Kidney epithelial cell (primary cell): ENCODE measurements around the gene TMEM50A. TPM values are rescaled to one million over a fixed set of nuclear protein-coding genes. Genes with fewer than 3 reads are reported as not detected.
"Not testable (repeated sequence)": the region's sequence is repeated elsewhere in the genome, so short reads cannot be mapped to it uniquely, and the experiment has no call there.

Experiments
- DNase-seq: peaks from one replicate; pipeline ENCODE4 v3.0.0-alpha.2; 2010; ENCODE audit warnings: low read depth
- H3K27me3 ChIP-seq: 2 replicates; pipeline ENCODE4 v1.6.0; 2011; ENCODE audit warnings: low read length; ENCODE audit not compliant: control insufficient read depth, insufficient read depth
- H3K36me3 ChIP-seq: 2 replicates; pipeline ENCODE4 v1.5.1; 2011; ENCODE audit warnings: low read length; ENCODE audit not compliant: control insufficient read depth, insufficient read depth
- H3K4me3 ChIP-seq: 2 replicates; pipeline ENCODE4 v1.5.1; 2011; ENCODE audit warnings: low read depth, mild to moderate bottlenecking, control low read depth, low read length
- CTCF ChIP-seq: IDR thresholded peaks from 2 replicates; pipeline ENCODE4 v1.5.1; 2011; ENCODE audit warnings: mild to moderate bottlenecking, moderate library complexity, low read length, control low read depth, inconsistent platforms; ENCODE audit not compliant: insufficient read depth, poor library complexity, severe bottlenecking
- total RNA-seq: library from RNA; depleted of rRNA; stranded (reverse); fragments of >200 nt; gene quantifications from 2 replicates; pipeline ENCODE4 v1.2.3, GENCODE V29; 2015

Gene TMEM50A
- 88.5 and 99.2 TPM in 2 replicates for total RNA-seq

GRCh38 chr1:25338188-25338981 is at the start of gene TMEM50A:
Gene TMEM50A (plus strand): TSS chr1:25338334. CDS start chr1:25340487, 2,153 bp downstream.
- peak; percentile 45 for DNase-seq
- no peak for TF ChIP-seq CTCF
- H3K27me3 ChIP-seq: no peaks in the 10 kb centered on the region
- H3K4me3 ChIP-seq: peak within 1 kb of the TSS; percentile 81
- no peaks in the 10 kb centered on the region for H3K36me3 ChIP-seq

DNA sequence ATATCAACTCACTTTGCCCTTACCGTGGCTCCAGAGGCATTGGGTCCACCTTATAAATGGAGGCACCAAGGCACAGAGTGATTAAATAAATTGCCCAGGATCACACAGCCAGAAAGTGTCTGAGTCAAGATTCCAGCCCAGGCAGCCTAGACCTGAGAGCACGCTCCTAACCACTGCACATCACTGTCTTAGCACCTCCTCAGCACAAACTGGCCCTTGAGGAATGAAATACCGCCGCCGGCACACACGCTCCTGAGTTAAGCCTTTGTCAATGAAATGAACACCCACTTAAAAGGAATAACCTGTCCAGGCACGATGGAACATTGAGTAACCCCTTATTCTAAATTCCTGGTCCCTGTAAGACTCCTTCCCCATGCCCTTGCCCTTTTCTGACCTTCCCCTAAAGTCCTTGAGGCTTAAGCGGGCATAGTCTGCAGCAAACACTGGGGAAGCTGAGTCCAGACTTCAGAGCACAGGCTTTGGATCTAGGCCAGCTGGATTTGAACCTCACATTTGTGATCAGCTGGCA is 49.5 kb upstream of the TMEM50A start:
- not testable (repeated sequence) for H3K36me3 ChIP-seq, DNase-seq, H3K4me3 ChIP-seq, H3K27me3 ChIP-seq

- H3K27me3 ChIP-seq, H3K4me3 ChIP-seq, DNase-seq, H3K36me3 ChIP-seq: not testable (repeated sequence)
- TF ChIP-seq CTCF: peak; percentile 11
Observed at GRCh38 chr1:25290043-25290442, 48.1 kb upstream of the TMEM50A start.

DNA sequence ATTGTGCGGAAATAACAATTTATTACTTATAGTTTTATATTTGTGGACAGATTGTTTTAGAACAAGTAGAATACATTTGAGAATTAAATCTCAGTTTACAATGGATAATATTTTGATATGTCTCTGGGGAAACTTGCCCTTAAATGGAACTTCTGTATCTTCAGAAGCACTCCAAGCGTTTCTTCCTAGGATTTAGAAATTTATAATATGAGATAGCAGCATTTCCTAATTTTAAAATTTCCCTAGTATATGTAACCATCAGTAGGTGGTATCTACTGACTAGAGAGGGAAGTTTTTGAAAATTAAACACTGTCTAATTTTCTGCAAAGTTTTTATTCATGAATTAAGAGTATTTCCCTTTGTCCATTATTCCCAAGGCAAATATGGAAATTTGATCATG is 44.7 kb upstream of the TMEM50A start:
- not testable (repeated sequence) for H3K27me3 ChIP-seq, H3K36me3 ChIP-seq, DNase-seq, H3K4me3 ChIP-seq

GRCh38 chr1:25294889-25295826 is 43.0 kb upstream of the TMEM50A start:
- not testable (repeated sequence) for H3K27me3 ChIP-seq, H3K4me3 ChIP-seq, DNase-seq, H3K36me3 ChIP-seq

DNA sequence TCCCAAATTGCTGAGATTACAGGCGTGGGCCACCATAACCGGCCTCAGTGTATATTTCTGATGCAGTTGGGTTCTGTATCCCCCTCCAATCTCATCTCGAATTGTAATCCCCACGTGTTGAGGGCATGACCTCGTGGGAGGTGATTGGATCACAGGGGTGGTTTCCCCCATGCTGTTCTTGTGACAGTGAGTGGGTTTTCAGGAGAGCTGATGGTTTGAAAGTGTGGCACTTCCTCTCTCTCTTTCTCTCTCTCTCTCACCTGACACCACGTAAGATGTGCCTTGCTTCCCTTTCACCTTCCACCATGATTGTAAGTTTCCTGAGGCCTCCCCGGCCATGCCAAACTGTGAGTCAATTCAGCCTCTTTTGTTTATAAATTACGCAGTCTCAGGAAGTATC is 41.6 kb upstream of the TMEM50A start:
- H3K4me3 ChIP-seq, DNase-seq, H3K27me3 ChIP-seq, H3K36me3 ChIP-seq: not testable (repeated sequence)

- not testable (repeated sequence) for H3K36me3 ChIP-seq, DNase-seq, H3K27me3 ChIP-seq, H3K4me3 ChIP-seq
Observed at GRCh38 chr1:25300729-25301128, 37.4 kb upstream of the TMEM50A start.

DNA sequence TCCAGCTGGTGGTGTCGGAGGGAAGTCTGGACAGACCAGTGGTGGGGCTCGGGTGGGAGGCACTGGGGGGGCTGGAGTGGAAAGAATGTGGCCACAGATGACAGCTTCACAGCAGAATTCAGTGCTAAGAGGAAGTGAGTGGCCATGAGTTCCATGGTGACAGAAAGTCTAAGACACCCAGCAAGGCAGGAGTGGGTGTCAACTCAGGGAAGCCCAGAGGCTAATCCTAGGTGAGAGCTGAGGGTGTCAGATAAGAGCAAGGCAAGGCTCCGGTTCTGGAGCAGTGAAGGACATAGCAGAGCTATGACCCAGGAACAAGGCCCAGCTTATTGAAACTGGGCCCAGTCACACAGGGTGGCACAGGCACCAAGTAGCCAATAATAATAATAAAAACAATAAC is 35.8 kb upstream of the TMEM50A start:
- not testable (repeated sequence) for H3K4me3 ChIP-seq, H3K27me3 ChIP-seq, DNase-seq, H3K36me3 ChIP-seq

DNA sequence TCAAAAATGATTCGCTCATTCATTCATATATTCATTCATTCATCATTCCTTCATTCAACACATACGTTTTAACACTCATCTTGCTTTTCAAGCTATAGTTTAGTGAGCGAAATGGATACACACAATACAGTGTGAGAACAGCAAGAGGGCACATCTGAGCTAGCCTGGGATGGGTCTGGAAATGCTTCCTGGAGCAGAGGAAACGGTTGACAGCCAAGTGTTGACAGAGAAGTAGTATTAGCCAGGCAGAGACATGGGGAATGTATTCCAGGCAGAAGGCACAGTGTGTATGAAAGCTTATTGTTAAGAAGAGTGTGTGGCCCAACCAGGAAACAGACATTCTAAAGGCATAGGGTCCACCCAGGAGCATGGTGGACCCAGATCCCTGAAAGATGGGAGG is 33.2 kb upstream of the TMEM50A start:
- H3K27me3 ChIP-seq, DNase-seq, H3K4me3 ChIP-seq, H3K36me3 ChIP-seq: not testable (repeated sequence)

- H3K27me3 ChIP-seq, DNase-seq, H3K36me3 ChIP-seq, H3K4me3 ChIP-seq: not testable (repeated sequence)
Observed at GRCh38 chr1:25308168-25308567, 30.0 kb upstream of the TMEM50A start.

- not testable (repeated sequence) for DNase-seq, H3K36me3 ChIP-seq
Observed at GRCh38 chr1:25309085-25309484, 29.0 kb upstream of the TMEM50A start.

DNA sequence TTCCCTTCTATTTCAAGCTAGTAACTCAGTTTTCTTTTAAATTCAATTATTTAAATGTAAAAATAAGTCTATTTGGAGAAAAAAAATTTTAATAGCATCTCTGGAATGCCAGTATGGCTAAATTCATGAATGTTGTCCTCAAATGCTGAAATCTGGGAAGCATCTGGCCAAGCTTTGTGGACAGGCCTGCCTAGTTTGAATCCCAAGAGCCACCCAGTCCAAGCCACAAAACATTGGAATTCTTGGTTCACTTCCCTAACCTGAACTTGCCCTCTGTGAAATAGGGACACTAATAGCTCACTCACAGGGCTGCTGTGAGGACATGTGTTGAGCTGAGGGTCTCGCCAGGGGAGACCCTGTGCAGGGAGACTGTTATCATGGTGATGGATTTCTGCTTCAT is 28.6 kb upstream of the TMEM50A start:
- H3K4me3 ChIP-seq, H3K27me3 ChIP-seq, H3K36me3 ChIP-seq, DNase-seq: not testable (repeated sequence)

More at GRCh38 chr1:25309085-25309484, 29.0 kb upstream of the TMEM50A start:
- not testable (repeated sequence) for H3K27me3 ChIP-seq, H3K4me3 ChIP-seq
